ENCODE measurements around the gene ARHGEF11.

GRCh38 chr1:156994277-156994676, 51.3 kb downstream of the ARHGEF11 start:
- TF ChIP-seq CTCF (IDR thresholded peaks at IDR 0.05) (no peak), POLR2A (IDR thresholded peaks at IDR 0.05) (no peak)

Measured in Peyer's patch (tissue), 4 donors.